HCT116 (cell line): ENCODE data around the gene CFAP410.

Source experiments
- CEBPB ChIP-seq: IDR thresholded peaks from 2 replicates; pipeline ENCODE4 v1.6.1; 2012; ENCODE audit warnings: low read depth
- EZH2 ChIP-seq: fragments of 200-600 bp; sonication (generic); IDR thresholded peaks from 2 replicates; pipeline ENCODE4 v1.6.1; 2017; ENCODE audit warnings: antibody characterized with exemption, mixed run types
- POLR2A ChIP-seq: IDR thresholded peaks from 2 replicates; pipeline ENCODE4 v1.7.0; 2011; ENCODE audit warnings: borderline replicate concordance; ENCODE audit not compliant: insufficient read depth, insufficient read length; ENCODE audit errors: extremely low read depth
- TCF7L2 ChIP-seq: IDR thresholded peaks from 2 replicates; pipeline ENCODE4 v1.7.0; 2011; ENCODE audit warnings: borderline replicate concordance, inconsistent platforms; ENCODE audit not compliant: insufficient read depth, insufficient read length; ENCODE audit errors: extremely low read depth
- ZFX ChIP-seq: fragments of 450-650 bp; IDR thresholded peaks from 2 replicates; pipeline ENCODE4 v1.6.1; 2017
- ZNF274 ChIP-seq: fragments of 200-500 bp; sonication (Bioruptor generic); IDR thresholded peaks from 2 replicates; pipeline ENCODE4 v1.6.1; 2014; ENCODE audit warnings: mild to moderate bottlenecking, low read depth, low read length, inconsistent platforms
- TF ChIP-seq, protein P1 (sequence below), 3 experiments: fragments of 200-600 bp in 1 of 3; sonication (generic) in 1 of 3; IDR thresholded peaks in 2 of 3; conservative IDR thresholded peaks in 1 of 3; 2 replicates each; pipeline ENCODE4 v1.5.1; 2012 to 2017; ENCODE audit warnings: low read depth in 2 of 3, low read length in 2 of 3, antibody characterized with exemption in 1 of 3, borderline replicate concordance in 1 of 3, control low read depth in 1 of 3, mild to moderate bottlenecking in 1 of 3, mixed read lengths in 1 of 3, mixed run types in 1 of 3, moderate library complexity in 1 of 3; ENCODE audit not compliant: insufficient read depth in 1 of 3

DNA sequence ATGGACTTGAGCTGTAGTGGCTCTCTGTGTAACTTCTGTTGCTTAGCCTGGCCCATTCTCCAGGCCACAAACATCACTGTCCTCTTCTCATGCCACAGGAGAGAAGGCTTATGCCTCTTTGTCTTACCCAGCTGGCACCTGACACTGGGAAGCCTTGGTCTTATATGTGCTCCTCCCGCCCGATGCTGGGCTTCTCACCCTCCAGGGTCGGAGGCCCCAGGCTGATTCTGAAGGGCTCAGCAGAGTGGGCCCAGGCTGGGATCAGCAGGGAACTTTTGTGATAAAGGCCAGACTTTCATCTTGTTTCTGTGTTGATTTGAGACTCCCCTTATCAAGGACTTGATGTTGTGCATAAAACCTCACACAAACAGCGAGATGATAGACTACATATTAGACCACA is 44.0 kb upstream of the CFAP410 start:
- TF ChIP-seq, protein P1, sequence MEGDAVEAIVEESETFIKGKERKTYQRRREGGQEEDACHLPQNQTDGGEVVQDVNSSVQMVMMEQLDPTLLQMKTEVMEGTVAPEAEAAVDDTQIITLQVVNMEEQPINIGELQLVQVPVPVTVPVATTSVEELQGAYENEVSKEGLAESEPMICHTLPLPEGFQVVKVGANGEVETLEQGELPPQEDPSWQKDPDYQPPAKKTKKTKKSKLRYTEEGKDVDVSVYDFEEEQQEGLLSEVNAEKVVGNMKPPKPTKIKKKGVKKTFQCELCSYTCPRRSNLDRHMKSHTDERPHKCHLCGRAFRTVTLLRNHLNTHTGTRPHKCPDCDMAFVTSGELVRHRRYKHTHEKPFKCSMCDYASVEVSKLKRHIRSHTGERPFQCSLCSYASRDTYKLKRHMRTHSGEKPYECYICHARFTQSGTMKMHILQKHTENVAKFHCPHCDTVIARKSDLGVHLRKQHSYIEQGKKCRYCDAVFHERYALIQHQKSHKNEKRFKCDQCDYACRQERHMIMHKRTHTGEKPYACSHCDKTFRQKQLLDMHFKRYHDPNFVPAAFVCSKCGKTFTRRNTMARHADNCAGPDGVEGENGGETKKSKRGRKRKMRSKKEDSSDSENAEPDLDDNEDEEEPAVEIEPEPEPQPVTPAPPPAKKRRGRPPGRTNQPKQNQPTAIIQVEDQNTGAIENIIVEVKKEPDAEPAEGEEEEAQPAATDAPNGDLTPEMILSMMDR (IDR thresholded peaks at IDR 0.05 in 2 of 3, conservative IDR thresholded peaks at IDR 0.05 in 1 of 3; ENCODE audit: borderline replicate concordance in 1 of 3, insufficient read depth in 1 of 3, low read depth in 2 of 3, low read length in 2 of 3), result no peak
- TF ChIP-seq ZFX, result no peak
- TF ChIP-seq POLR2A, result no peak
- no peak for TF ChIP-seq CEBPB
- TF ChIP-seq EZH2, result no peak
- no peak for TF ChIP-seq TCF7L2
- no peak for TF ChIP-seq ZNF274
